ENCODE data around the gene KCNA4. TPM values are rescaled to one million over a fixed set of nuclear protein-coding genes. Genes with fewer than 3 reads are reported as not detected.
"Not testable (repeated sequence)": the region's sequence is repeated elsewhere in the genome, so short reads cannot be mapped to it uniquely, and the experiment has no call there.

KCNA4 gene
- total RNA-seq, 1 experiment from 2014 or later, result not detected

DNA sequence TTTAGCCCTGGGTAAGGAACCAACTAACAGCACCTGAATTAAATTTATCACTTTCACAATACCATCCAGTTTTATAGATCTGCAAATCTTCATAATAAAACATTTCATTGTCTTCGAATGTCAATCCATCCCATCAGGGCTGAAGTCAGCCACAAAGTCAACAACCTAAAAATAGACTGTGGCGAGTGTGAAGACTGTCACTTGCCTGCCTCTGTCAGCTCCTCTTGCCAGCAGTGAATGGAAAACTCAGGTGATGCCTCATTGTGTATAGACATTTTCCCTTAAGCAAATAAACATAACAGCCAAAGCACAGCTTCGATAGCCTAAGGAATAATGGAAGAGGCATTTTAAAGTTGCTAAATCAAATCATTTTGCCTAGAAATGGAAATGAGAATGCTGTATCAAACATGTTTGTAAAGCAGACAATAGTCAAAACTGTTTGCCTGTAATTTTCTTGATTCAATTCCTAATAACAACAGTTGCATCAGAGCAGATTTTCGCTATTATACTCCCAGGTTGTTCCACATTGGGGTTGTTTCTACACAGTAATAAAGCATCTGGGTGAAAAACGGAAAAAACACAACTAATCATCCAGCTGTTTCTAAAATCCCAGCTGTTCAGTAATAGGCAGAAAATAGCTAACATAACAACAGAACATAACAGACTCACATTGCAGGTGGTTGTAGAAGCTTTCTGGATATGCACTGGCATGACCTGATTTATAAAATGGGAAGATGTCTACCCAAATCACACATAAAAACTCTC lies 15.7 kb downstream of the KCNA4 start:
- DNase-seq (ENCODE audit: extremely low read depth, low read depth), result no peak

DNA sequence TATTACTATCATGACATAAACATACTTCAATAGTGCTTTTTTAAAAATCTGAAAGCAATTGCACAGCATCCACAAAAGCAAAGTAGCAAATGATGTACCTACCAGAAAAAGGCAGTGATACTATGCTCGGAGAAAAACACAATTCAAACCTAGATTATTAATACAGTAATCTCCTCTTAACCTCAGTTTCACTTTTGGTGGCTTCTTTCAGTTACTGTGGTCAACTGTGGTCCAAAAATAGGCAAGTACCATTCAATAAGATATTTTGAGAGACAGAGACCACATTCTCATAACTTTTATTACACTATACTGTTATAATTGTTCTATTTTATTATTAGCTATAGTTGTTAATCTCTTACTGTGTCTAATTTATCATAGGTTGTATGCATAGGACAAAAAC lies 20.8 kb downstream of the KCNA4 start:
- no peak for DNase-seq (ENCODE audit: extremely low read depth, low read depth)

DNA sequence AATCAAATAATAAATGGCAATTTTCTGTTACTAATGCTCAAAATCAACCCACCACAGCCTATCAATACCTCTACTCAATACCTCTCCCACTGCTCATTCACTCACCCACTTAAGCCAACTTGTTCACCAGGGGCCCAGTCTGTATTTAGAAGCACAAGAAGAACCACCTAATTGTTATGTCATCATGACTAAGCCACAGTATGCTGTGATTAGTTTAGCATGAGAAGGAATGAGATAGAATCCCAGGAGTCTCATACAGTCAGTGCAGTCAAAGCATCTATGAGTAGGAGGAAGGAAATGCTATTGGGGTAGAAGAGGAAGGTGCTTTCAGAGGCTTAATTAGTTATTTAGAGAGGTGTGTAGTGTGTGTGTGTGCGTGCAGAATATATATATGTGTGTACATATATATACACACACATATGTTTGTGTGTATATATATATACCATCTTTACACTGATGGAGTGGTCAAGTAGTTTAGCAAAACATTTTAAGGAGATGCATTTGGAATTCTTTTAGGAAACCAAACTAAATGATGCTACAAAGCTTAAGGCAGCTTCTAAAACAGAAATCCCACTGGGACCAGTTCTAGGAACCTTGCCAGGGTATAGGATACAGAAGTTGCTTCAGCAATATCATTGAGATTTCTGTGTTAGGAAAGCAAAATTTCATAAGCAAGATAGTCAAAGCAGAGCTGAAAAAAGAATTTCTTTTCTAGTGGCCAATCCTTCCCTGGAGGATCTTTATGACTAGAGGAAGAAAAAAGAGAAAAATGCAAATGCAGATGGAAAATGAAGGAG lies 27.5 kb downstream of the KCNA4 start:
- no peak for DNase-seq (ENCODE audit: extremely low read depth, low read depth)

DNA sequence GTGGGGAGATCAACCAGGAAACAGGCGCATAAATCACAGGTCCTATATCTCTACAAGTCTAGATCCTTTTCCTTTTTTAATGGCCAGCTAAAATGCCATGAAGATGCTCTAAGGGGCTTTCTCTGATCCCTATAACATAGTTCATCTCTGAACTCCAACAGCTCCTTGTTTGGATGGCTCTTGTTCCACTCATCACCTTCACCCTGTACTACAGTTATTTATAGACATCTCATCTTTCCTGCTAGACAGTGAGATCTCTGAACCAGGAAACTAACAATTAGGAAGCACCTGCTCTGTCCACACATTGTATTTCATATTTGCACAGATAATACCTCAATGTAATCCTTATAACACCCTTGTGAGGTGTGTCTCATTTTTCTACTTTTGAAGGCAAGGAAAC lies 31.6 kb downstream of the KCNA4 start:
- DNase-seq (ENCODE audit: extremely low read depth, low read depth), result no peak

DNA sequence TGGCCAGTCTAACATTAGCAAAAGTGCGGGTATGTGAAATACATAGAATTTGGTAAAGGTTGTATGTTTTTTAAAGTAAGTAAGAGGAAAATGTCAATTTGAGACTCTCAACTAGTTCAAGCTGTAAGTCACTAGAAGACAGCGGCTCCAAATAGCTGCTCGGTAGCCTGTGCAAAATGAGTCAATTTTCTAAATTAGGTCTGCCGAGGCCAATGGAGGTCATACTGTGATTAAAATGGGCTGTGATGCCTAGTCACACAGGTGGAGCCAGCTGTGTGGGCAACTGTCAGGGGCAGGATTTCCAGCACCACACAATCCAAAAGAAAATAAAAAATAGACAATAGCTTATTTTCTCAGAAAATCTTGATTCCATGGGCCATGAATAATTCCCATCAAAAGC lies 32.3 kb downstream of the KCNA4 start:
- DNase-seq (ENCODE audit: extremely low read depth, low read depth), result no peak

DNA sequence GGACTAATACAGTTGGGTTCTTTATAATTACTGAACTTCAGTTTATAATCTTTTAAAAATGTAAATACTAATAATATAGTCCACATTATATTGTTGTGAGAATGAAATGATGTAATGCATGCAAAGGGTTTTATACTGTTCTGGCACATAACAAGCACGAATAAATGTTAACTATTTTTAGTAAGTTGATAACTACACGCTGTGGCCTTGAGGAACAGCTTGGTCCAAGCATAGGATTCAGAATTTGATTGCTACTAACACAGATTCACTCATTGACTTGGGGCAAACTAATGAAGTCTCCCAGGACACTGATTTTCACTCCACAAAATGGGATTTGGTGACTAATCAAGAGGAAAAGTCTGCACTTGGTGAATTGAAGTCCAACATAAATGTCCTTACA lies 38.3 kb downstream of the KCNA4 start:
- no peak for DNase-seq (ENCODE audit: extremely low read depth, low read depth)

DNA sequence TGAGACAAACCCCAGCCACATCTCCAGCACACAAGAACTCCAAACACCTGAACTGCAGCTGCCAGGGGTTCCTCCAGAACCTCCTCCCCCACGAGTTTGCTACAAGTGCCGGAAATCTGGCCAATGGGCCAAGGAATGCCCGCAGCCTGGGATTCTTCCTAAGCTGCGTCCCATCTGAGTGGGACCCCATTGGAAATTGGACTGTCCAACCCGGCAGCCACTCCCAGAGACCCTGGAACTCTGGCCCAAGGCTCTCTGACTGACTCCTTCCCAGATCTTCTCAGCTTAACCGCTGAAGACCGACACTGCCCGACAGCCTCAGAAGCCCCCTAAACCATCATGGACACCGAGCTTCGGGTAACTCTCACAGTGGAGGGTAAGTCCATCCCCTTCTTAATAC lies 41.2 kb downstream of the KCNA4 start:
- not testable (repeated sequence) for DNase-seq (ENCODE audit: extremely low read depth, low read depth)

DNA sequence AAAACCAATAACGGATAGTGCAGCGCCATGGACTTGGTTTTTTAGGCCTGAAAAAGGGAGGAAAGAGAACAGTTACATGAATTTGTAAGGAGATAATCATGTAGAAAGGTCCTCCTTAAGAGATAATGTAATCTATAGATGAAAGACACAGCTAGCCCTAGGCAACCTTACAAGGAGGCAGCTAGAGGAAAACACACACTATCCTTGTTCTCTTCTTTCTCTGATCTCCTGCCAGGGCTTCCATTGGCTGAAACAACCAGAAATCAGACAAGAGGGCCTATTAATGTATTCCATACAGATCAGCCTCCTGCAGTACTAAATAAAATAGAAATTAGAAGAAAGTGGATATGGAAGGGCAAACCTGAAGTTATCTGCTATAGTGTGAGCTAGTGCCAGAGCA lies 53.0 kb downstream of the KCNA4 start:
- DNase-seq (ENCODE audit: extremely low read depth, low read depth), result no peak

DNA sequence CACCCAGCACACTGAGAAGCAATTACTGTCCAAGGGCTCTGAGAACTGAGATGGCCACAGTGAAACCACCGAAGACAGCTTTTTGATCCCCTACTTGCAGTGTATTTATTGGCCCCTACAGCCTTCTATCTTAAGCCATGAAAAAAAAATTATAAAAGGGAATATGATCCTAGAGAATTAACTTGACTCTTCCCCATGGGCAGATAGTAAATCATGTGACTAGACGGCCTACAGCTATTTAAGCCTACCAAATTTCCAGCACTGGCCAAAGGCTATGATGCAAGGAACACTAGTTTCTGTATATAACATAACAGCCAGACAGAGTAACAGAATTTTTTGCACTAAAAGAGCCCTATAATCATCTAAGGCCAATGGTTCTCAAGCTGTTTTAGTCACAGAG lies 53.8 kb downstream of the KCNA4 start:
- no peak for DNase-seq (ENCODE audit: extremely low read depth, low read depth)

DNA sequence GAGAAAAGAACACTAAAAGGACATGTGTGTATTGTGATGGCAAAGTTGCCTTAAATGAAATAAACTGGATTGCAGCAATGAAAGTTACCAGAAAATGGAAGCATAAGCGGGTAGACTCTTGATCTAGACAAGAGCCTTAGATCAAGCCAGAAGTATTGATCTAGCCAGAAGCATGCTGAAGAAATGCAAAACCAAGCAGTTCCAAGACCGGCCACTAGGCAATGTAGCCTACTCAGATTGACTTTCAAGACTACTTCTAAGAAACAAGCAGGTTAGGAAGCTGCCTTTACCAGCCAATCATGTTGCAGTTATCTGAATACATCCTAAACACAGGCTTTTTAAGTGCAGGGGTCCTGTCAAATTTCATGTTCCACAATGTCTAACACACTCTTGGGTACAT lies 54.6 kb downstream of the KCNA4 start:
- no peak for DNase-seq (ENCODE audit: extremely low read depth, low read depth)

Other genes starting within 250 kb of the KCNA4 start
- gene FSHB, start 214.0 kb upstream of the KCNA4 start, total RNA-seq (2014; rRNA removed; shearing (Covaris generic)), result not detected in 2 replicates